SK-N-SH treated with all-trans-retinoic acid at 6 μM for 48 hours (cell line): ENCODE data around the gene PDE4B.

Source experiments
- ARNTL ChIP-seq: fragments of 450-650 bp; formaldehyde crosslinking; IDR thresholded peaks from 2 replicates; pipeline ENCODE4 v1.5.0; 2020; ENCODE audit warnings: low read depth, mild to moderate bottlenecking, moderate library complexity, borderline replicate concordance
- BACH2 ChIP-seq: fragments of 250-450 bp; sonication (Bioruptor Pico); IDR thresholded peaks from 2 replicates; pipeline ENCODE4 v1.9.0; 2021; ENCODE audit warnings: mild to moderate bottlenecking, borderline replicate concordance
- GLIS3 ChIP-seq: fragments of 250-450 bp; sonication (Bioruptor Pico); IDR thresholded peaks from 2 replicates; pipeline ENCODE4 v1.5.0; 2020; ENCODE audit warnings: mild to moderate bottlenecking, moderate library complexity
- ISL1 ChIP-seq: fragments of 250-450 bp; sonication (Bioruptor Pico); IDR thresholded peaks from 2 replicates; pipeline ENCODE4 v2.1.2; 2022; ENCODE audit warnings: mild to moderate bottlenecking, moderate library complexity
- OSR1 ChIP-seq: fragments of 250-450 bp; sonication (Bioruptor Pico); IDR thresholded peaks from 2 replicates; pipeline ENCODE4 v1.8.0; 2022; ENCODE audit warnings: moderate library complexity, mild to moderate bottlenecking, inconsistent platforms
- SNAI2 ChIP-seq: fragments of 250-450 bp; sonication (Bioruptor Pico); IDR thresholded peaks from 2 replicates; pipeline ENCODE4 v1.5.0; 2020; ENCODE audit warnings: mild to moderate bottlenecking, moderate library complexity
- ZC3H10 ChIP-seq: fragments of 250-450 bp; sonication (Bioruptor Pico); IDR thresholded peaks from 2 replicates; pipeline ENCODE4 v1.5.1; 2021; ENCODE audit warnings: mild to moderate bottlenecking, moderate library complexity
- TF ChIP-seq, protein P1 (sequence below): fragments of 250-450 bp; sonication (Bioruptor Pico); IDR thresholded peaks from 2 replicates; pipeline ENCODE4 v1.5.0; 2020; ENCODE audit warnings: mild to moderate bottlenecking, moderate library complexity
- TF ChIP-seq, protein P2 (sequence below): fragments of 250-450 bp; sonication (Bioruptor Pico); IDR thresholded peaks from 2 replicates; pipeline ENCODE4 v1.5.1; 2020; ENCODE audit warnings: low read depth, mild to moderate bottlenecking, moderate library complexity

DNA sequence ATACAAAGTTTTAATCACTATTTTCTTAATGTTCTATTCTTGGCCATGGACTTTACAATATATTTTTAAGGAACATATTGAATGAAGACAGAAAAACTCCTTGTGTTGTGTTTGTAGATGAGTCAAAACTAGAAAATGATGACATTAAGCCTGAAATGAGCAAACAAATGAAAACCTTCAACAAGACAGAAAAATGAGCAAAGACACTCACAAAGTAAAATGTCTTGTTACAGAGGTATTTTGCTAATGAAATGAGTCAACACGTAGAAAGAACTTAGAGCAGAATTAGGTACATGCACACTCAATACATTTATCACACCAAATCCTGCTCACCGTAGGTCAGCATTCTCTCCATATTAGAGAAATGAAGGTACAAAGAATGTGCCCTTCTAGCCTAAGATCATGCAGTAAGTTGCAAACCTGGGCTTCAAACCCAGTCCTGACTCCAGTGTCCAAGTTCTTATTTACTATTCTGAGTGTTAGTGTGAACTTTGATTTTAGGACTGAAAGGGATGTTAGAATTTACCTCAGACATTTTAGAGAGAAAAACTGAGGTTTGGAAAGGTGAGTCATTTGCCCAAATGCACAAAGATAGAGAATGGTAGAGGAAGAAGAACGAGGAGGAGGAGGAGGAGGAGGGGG, 607.3 kb downstream of the PDE4B start:
- no peak for TF ChIP-seq GLIS3 (CRISPR knock-in tag)
- no peak for TF ChIP-seq OSR1
- no peak for TF ChIP-seq BACH2 (CRISPR knock-in tag)
- no peak for TF ChIP-seq ZC3H10 (CRISPR knock-in tag)
- TF ChIP-seq ISL1 (CRISPR knock-in tag), result no peak
- TF ChIP-seq, protein P1, sequence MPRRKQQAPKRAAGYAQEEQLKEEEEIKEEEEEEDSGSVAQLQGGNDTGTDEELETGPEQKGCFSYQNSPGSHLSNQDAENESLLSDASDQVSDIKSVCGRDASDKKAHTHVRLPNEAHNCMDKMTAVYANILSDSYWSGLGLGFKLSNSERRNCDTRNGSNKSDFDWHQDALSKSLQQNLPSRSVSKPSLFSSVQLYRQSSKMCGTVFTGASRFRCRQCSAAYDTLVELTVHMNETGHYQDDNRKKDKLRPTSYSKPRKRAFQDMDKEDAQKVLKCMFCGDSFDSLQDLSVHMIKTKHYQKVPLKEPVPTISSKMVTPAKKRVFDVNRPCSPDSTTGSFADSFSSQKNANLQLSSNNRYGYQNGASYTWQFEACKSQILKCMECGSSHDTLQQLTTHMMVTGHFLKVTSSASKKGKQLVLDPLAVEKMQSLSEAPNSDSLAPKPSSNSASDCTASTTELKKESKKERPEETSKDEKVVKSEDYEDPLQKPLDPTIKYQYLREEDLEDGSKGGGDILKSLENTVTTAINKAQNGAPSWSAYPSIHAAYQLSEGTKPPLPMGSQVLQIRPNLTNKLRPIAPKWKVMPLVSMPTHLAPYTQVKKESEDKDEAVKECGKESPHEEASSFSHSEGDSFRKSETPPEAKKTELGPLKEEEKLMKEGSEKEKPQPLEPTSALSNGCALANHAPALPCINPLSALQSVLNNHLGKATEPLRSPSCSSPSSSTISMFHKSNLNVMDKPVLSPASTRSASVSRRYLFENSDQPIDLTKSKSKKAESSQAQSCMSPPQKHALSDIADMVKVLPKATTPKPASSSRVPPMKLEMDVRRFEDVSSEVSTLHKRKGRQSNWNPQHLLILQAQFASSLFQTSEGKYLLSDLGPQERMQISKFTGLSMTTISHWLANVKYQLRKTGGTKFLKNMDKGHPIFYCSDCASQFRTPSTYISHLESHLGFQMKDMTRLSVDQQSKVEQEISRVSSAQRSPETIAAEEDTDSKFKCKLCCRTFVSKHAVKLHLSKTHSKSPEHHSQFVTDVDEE (CRISPR knock-in tag), result no peak
- TF ChIP-seq, protein P2, sequence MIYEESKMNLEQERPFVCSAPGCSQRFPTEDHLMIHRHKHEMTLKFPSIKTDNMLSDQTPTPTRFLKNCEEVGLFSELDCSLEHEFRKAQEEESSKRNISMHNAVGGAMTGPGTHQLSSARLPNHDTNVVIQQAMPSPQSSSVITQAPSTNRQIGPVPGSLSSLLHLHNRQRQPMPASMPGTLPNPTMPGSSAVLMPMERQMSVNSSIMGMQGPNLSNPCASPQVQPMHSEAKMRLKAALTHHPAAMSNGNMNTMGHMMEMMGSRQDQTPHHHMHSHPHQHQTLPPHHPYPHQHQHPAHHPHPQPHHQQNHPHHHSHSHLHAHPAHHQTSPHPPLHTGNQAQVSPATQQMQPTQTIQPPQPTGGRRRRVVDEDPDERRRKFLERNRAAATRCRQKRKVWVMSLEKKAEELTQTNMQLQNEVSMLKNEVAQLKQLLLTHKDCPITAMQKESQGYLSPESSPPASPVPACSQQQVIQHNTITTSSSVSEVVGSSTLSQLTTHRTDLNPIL (CRISPR knock-in tag), result no peak
- no peak for TF ChIP-seq SNAI2 (CRISPR knock-in tag)
- TF ChIP-seq ARNTL (CRISPR knock-in tag), result no peak
